Measurements from ENCODE around the gene GRID1. TPM values are rescaled to one million over a fixed set of nuclear protein-coding genes. Genes with fewer than 3 reads are reported as not detected.

Gene GRID1
- total RNA-seq, 1 experiment from 2014 or later, result 0.53 TPM

DNA sequence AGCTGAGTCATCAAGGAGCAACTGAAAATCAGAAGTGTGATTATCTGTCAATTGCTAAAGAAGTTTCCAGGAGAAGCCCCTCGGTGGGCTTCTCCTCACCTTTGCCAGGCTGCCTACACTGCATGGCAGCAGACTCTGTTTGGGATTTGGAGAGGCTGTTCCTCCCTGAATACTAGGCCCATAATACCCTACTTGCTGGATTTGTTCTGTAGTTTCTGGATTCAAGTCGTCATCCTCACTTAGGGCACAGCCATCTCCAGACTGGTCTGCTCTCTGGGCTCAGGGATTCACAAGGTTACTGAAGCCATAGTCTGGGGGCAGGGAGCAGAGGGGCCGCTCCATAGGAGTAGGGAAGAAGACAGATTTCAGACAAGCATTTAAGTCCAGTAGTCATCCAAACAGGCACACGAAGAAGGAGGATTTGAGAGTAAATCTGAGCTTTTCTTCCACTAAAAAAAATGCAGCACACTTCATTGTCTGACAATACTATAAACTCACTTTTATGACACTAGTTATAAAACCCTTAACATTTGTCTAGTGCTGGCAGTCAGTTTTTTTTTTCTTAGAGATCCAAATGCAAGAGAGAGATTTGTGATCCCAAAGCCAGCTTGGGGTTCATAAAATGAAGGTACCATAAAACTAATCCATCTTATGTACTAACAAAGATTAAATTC, 723.3 kb downstream of the GRID1 start:
- DNase-seq (ENCODE audit: low read depth, low spot score), result no peak
- in situ Hi-C loops (cut with HindIII; ENCODE audit: low pct_unique_long_range_greater_than_20kb, low sequenced_read_pairs), result no loop called here

- DNase-seq (ENCODE audit: low read depth, low spot score), result peak; percentile 11
- in situ Hi-C loops (cut with HindIII; ENCODE audit: low pct_unique_long_range_greater_than_20kb, low sequenced_read_pairs), result no loop called here
Observed at GRCh38 chr10:85642421-85643170, 724.0 kb downstream of the GRID1 start.

DNA sequence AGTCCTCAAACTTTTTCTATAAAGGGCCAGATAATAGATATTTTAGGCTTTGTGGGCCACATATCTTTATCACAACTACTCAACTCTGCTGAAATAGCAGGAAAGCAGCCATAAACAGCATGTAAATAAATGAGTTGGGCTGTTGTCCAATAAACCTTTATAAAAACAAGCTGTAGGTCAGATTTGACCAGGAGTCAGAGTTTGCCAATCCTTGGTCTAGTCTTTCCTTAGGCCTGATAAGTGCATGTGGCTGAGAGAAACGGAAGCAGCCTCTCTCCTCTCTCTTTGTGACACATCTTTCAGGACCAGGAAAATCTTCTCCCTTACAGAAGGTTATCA, 724.5 kb downstream of the GRID1 start:
- in situ Hi-C loops (cut with HindIII; ENCODE audit: low pct_unique_long_range_greater_than_20kb, low sequenced_read_pairs), result no loop called here
- no peak for DNase-seq (ENCODE audit: low read depth, low spot score)

DNA sequence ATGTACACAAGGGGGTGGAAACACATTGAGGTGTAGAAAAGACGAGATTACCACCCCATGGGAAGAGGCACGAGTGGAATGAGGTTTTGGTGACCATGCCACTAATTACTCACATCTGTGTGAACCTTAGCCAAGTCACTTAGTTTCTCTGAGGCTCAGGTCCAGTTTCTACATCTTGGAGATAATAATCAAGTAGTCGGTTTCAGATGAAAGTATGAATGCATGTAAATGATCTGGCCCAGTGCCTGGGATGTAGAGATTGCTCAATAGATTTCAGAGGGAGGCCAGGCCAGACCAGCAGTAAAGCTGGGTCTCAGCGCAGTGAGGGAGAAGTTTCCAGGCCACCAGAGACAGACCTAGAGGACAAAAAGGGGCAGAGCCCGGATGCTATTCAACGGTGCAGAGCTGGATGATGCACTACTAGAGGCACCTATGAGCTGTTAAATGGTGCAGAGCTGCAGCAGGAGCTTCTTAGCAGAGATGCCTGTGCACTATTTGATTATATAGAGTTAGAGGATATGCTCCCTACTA, 725.1 kb downstream of the GRID1 start:
- DNase-seq (ENCODE audit: low read depth, low spot score), result no peak
- in situ Hi-C loops (cut with HindIII; ENCODE audit: low pct_unique_long_range_greater_than_20kb, low sequenced_read_pairs), result no loop called here

DNA sequence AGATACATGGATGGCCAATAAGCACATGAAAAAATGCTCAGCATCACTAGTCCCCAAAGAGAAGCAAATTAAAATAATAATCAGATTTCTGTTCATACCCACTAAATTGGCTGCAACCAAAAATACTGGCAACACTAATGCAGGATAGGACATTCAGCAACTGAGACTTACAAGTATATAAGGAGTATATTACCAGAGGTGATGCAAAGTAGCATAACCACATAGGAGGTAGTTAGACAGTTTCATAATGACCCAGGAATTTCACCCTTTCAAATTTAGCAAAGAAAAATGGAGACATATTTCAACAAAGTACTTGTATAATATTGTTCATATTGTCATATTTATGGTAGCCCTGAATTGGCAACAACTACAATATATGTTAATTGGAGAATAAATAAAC, 727.8 kb downstream of the GRID1 start:
- no peak for DNase-seq (ENCODE audit: low read depth, low spot score)

DNA sequence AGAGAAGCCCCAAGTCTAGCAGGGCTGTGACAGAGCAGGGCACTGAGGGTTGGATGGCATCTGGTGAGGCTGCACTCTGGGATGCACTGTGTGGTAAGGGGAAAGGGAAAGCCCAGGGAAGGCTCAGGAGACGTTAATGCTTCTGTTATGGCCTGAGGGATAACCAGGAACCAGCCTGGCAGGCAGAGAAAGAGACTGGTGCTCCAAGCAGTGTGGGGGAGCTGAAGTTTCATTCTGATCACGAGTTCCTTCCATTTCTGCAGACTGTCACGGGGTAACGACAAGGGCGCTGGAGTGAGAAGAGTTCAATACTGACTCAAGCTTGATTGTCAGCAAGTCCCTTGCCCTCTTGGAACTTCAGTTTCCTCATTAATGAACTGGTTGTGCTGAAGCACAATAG, 730.9 kb downstream of the GRID1 start:
- no peak for DNase-seq (ENCODE audit: low read depth, low spot score)
- in situ Hi-C loops (cut with HindIII; ENCODE audit: low pct_unique_long_range_greater_than_20kb, low sequenced_read_pairs), result no loop called here

More for the DNA sequence above, 727.8 kb downstream of the GRID1 start:
- in situ Hi-C loops (cut with HindIII; ENCODE audit: low pct_unique_long_range_greater_than_20kb, low sequenced_read_pairs), result no loop called here

GRCh38 chr10:85624511-85624910, 742.1 kb downstream of the GRID1 start:
- in situ Hi-C loops (cut with HindIII; ENCODE audit: low pct_unique_long_range_greater_than_20kb, low sequenced_read_pairs), result no loop called here
- no peak for DNase-seq (ENCODE audit: low read depth, low spot score)

- in situ Hi-C loops (cut with HindIII; ENCODE audit: low pct_unique_long_range_greater_than_20kb, low sequenced_read_pairs), result no loop called here
- no peak for DNase-seq (ENCODE audit: low read depth, low spot score)
Observed at GRCh38 chr10:85623758-85624157, 742.8 kb downstream of the GRID1 start.

DNA sequence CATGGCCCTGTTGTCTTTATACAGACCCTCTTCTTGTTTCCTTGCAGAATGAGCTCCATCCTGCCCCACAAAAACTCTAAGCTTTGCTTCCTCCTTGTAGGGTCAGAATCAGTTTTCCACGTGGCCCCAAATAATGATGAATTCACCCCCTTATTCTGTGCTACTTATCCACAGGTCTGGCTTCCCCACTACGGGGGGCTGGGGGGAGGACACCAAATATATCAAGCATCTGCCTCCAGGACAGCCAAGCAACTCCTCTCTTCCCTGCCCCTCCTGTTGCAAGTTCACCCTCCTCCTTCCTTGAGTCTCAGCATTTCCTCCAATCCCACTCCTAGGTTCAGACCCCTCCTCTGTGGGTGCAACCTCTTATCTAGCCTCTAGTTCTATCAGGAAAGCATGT, 743.3 kb downstream of the GRID1 start:
- DNase-seq (ENCODE audit: low read depth, low spot score), result no peak
- in situ Hi-C loops (cut with HindIII; ENCODE audit: low pct_unique_long_range_greater_than_20kb, low sequenced_read_pairs), result no loop called here

DNA sequence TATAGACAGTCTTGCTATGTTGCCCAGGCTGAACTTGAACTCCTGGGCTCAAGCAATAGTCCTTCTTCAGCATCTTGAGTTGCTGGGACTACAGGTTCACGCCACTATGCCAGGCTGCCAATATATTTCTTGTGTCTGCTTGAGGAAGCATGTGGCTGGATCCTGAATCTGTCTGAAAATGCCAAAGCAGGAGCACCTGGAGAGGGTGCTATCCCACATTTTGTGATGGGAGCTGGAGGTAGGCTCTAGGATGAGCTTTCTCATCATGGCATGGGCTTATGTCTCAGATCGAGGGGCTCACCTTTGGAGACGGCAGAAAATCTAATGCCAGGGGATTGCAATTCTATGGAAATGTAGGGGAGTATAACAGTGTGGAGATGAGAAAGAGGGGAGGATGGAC, 744.2 kb downstream of the GRID1 start:
- in situ Hi-C loops (cut with HindIII; ENCODE audit: low pct_unique_long_range_greater_than_20kb, low sequenced_read_pairs), result no loop called here
- no peak for DNase-seq (ENCODE audit: low read depth, low spot score)

DNA sequence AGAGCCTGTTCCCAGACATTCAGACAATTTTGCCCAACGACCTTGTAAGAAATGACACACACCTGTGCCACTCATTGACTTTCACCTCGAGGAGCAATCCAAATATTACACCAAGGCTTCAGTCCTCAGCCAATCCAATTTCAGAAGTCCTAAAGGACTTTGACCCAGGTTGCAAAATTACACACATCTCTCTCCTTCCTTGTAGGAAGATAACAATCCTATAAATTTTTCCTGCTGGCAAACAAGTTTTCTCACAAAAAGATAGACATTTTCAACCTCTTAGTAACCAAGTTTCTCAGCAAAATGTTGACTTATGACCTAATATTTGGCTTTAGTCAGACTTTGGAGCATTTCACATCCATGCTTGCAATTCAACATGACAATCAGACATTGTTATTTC, 745.0 kb downstream of the GRID1 start:
- DNase-seq (ENCODE audit: low read depth, low spot score), result no peak
- in situ Hi-C loops (cut with HindIII; ENCODE audit: low pct_unique_long_range_greater_than_20kb, low sequenced_read_pairs), result no loop called here

- DNase-seq (ENCODE audit: low read depth, low spot score), result no peak
- in situ Hi-C loops (cut with HindIII; ENCODE audit: low pct_unique_long_range_greater_than_20kb, low sequenced_read_pairs), result no loop called here
Observed at GRCh38 chr10:85620807-85621206, 745.8 kb downstream of the GRID1 start.

DNA sequence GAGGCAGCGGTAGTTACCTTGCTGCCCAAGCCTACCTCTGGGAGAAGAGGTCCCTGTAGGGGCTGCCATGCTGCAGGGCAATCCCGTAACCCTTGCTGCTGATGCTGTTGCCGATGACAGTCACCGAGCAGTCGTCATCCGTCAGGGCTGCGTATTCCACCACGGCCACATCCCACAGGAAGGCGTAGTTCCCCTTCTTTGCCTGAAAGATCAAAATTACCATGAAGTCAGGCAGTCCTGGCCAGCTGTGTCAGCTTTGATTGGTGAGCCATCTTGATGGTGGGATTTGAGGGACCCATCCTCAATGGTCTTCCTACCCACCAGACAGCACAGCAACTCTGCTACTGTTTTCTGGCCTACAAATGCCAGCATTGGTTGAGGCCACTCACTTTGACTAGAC, 746.8 kb downstream of the GRID1 start:
- in situ Hi-C loops (cut with HindIII; ENCODE audit: low pct_unique_long_range_greater_than_20kb, low sequenced_read_pairs), result no loop called here
- DNase-seq (ENCODE audit: low read depth, low spot score), result no peak

DNA sequence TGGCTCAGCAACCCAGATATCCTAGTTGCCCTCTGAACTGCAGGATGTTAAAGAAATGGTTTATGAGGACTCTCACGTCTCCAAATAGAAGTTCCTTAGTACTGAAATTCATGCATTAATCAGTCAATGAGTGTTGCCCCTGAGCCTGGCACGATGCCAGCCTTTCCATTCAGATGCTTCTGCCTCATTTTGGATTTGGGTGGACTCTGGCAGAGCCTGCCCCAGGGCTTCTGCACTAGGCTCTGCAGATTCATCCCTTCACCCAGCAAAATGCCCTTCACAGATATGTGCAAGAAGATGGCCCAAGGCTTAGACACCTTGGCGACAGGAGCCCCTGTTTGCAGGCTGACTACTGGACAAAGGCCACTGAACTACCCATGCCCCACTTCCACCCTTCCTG, 747.8 kb downstream of the GRID1 start:
- in situ Hi-C loops (cut with HindIII; ENCODE audit: low pct_unique_long_range_greater_than_20kb, low sequenced_read_pairs), result no loop called here
- DNase-seq (ENCODE audit: low read depth, low spot score), result no peak

GRCh38 chr10:85617751-85618546, 748.6 kb downstream of the GRID1 start:
- no peak for DNase-seq (ENCODE audit: low read depth, low spot score)
- in situ Hi-C loops (cut with HindIII; ENCODE audit: low pct_unique_long_range_greater_than_20kb, low sequenced_read_pairs), result no loop called here

DNA sequence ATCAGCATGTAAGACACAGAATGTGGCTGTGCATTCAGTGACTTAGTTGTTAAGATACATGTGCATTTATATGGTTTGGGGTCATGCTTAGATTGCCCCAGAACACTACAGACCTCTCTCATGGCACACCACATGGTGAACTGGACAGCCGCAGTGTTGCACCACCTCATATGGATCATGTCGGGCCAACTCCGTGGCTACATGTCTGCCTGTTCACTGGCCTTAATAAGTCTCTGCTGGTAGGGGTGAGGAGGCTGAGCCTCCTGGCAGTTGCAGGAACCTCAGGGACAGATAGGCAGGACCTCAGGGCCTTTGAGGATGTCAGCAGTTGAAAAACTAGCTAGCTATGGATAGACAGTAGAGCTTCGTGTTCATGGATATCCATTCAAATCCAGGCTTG, 751.0 kb downstream of the GRID1 start:
- DNase-seq (ENCODE audit: low read depth, low spot score), result no peak
- in situ Hi-C loops (cut with HindIII; ENCODE audit: low pct_unique_long_range_greater_than_20kb, low sequenced_read_pairs), result no loop called here

- in situ Hi-C loops (cut with HindIII; ENCODE audit: low pct_unique_long_range_greater_than_20kb, low sequenced_read_pairs), result no loop called here
- DNase-seq (ENCODE audit: low read depth, low spot score), result no peak
Observed at GRCh38 chr10:85614981-85615380, 751.6 kb downstream of the GRID1 start.

DNA sequence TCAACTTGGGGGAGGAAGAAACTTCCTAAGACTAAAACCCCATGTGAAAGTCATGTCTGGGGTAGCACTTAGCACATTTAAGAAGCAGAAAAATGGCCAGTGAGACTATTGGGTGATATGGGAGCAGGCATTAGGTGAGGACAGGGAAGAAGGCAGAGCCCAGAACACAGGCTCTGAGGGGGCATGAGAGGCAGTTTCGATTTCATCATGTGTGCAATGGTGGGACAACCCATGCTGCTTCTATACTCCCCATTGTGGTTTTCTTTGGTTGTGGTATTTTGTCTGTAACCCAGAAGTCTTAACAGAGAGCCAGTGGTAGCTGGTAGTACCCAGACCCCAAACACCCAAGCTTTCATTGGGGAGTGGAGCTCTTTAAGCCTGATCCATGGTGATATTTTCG, 752.0 kb downstream of the GRID1 start:
- DNase-seq (ENCODE audit: low read depth, low spot score), result no peak
- in situ Hi-C loops (cut with HindIII; ENCODE audit: low pct_unique_long_range_greater_than_20kb, low sequenced_read_pairs), result no loop called here
